ENCODE data around the gene NLE1. TPM values are rescaled to one million over a fixed set of nuclear protein-coding genes. Genes with fewer than 3 reads are reported as not detected.

NLE1 gene
- total RNA-seq, 1 donor from 2014 or later = 12.4 TPM

DNA sequence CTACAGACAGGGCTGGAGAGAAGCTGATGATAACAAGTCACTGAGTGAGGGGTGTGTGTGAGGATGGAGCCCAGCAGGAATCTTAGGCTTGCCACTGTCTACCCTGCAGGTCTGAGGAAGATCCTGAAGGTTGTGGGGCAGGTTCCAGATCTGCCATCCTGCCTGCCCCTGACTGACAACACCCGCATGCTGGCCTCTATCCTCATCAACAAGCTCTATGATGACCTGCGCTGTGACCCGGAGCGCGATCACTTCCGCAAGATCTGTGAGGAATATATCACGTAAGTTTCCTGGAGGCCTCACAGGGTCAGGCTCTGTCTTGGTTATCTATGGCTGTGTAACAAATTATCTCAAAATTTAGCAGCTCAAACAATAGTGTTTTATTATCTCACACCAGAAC lies 21.8 kb upstream of the NLE1 start:
- Histone ChIP-seq H4K20me1 (ENCODE audit: low read depth) (no peaks in the 10 kb centered on the region), H3K36me3 (no peaks in the 10 kb centered on the region), H3F3A (ENCODE audit: low read depth) (no peaks in the 10 kb centered on the region), H3K27ac (no peak overlapping the region), H3K9ac (no peak overlapping the region), H3K27me3 (no peaks in the 10 kb centered on the region), H3K4me3 (no peak overlapping the region), H3K4me1 (no peaks in the 10 kb centered on the region), H2AFZ (replicated peaks) (no peak overlapping the region), H3K4me2 (no peak overlapping the region), H3K9me3 (ENCODE audit: low read depth) (no peaks in the 10 kb centered on the region), H3K79me2 (ENCODE audit: low read depth) (no peaks in the 10 kb centered on the region)
- H3K4me1 Mint-ChIP-seq = no peaks in the 10 kb centered on the region
- no peak overlapping the region for H3K4me3 Mint-ChIP-seq
- H3K27me3 Mint-ChIP-seq (ENCODE audit: insufficient read depth, low read depth) = peaks cover 10% of the 10 kb centered on the region
- TF ChIP-seq CTCF (IDR thresholded peaks at IDR 0.05) = no peak
- no peak for TF ChIP-seq EZH2phosphoT487 (IDR thresholded peaks at IDR 0.05)
- no peak for TF ChIP-seq EZH2 (IDR thresholded peaks at IDR 0.05)
- no peak overlapping the region for H3K27ac Mint-ChIP-seq
- H3K36me3 Mint-ChIP-seq = no peaks in the 10 kb centered on the region
- no peaks in the 10 kb centered on the region for H3K9me3 Mint-ChIP-seq
- no peak for DNase-seq (ENCODE audit: low spot score)

DNA sequence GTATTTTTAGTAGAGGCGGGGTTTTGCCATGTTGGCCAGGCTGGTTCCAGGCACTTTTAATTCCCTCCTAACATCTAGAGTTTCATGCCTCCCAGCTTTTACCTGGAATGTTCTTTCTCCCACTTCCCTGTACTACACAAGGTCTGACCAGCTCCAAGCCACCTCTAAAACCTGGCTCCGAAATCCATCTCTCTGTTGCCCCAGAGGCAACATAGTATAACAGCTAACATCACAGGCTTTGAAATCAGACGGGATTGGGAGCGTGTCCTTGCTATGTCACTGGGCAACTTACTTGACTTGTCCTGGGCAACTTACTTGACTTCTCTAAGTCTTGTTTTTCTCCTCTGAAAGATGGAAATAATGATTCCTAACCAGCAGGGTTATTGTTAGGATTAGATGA lies 20.7 kb upstream of the NLE1 start:
- H2AFZ ChIP-seq (replicated peaks) = no peak overlapping the region
- no peaks in the 10 kb centered on the region for H3K79me2 ChIP-seq (ENCODE audit: low read depth)
- H3K4me1 ChIP-seq = no peaks in the 10 kb centered on the region
- TF ChIP-seq CTCF (IDR thresholded peaks at IDR 0.05) (no peak), EZH2phosphoT487 (IDR thresholded peaks at IDR 0.05) (no peak), EZH2 (IDR thresholded peaks at IDR 0.05) (no peak)
- DNase-seq (ENCODE audit: low spot score) = no peak
- Mint-ChIP-seq H3K9me3 (no peaks in the 10 kb centered on the region), H3K27ac (no peak overlapping the region), H3K27me3 (ENCODE audit: insufficient read depth, low read depth) (peaks cover 10% of the 10 kb centered on the region), H3K4me1 (no peaks in the 10 kb centered on the region), H3K4me3 (no peak overlapping the region), H3K36me3 (no peaks in the 10 kb centered on the region)
- H3K4me3 ChIP-seq = no peak overlapping the region
- H3K36me3 ChIP-seq = no peaks in the 10 kb centered on the region
- H3K27ac ChIP-seq = no peak overlapping the region
- H3K9me3 ChIP-seq (ENCODE audit: low read depth) = no peaks in the 10 kb centered on the region
- H3K9ac ChIP-seq = no peak overlapping the region
- H3F3A ChIP-seq (ENCODE audit: low read depth) = no peaks in the 10 kb centered on the region
- H3K4me2 ChIP-seq = no peak overlapping the region
- no peaks in the 10 kb centered on the region for H3K27me3 ChIP-seq
- no peaks in the 10 kb centered on the region for H4K20me1 ChIP-seq (ENCODE audit: low read depth)

GRCh38 chr17:35161281-35161761 lies 19.2 kb upstream of the NLE1 start:
- no peak for TF ChIP-seq EZH2 (IDR thresholded peaks at IDR 0.05)
- TF ChIP-seq CTCF (IDR thresholded peaks at IDR 0.05) = no peak
- no peak for TF ChIP-seq EZH2phosphoT487 (IDR thresholded peaks at IDR 0.05)

More at GRCh38 chr17:35161281-35161761, 19.2 kb upstream of the NLE1 start:
- no peaks in the 10 kb centered on the region for H3K4me1 Mint-ChIP-seq
- no peak for DNase-seq (ENCODE audit: low spot score)
- H3K36me3 ChIP-seq = no peaks in the 10 kb centered on the region
- H2AFZ ChIP-seq (replicated peaks) = no peak overlapping the region
- H3K27ac Mint-ChIP-seq = no peak overlapping the region
- H3K4me2 ChIP-seq = no peak overlapping the region
- H3K79me2 ChIP-seq (ENCODE audit: low read depth) = no peaks in the 10 kb centered on the region
- H3K4me3 Mint-ChIP-seq = no peak overlapping the region
- H3K9ac ChIP-seq = no peak overlapping the region
- H3K27ac ChIP-seq = no peak overlapping the region
- peaks cover 10% of the 10 kb centered on the region for H3K27me3 Mint-ChIP-seq (ENCODE audit: insufficient read depth, low read depth)
- no peaks in the 10 kb centered on the region for H3K27me3 ChIP-seq
- H3K4me3 ChIP-seq = no peak overlapping the region
- H3K4me1 ChIP-seq = no peaks in the 10 kb centered on the region
- no peaks in the 10 kb centered on the region for H3K9me3 ChIP-seq (ENCODE audit: low read depth)
- no peaks in the 10 kb centered on the region for H3K9me3 Mint-ChIP-seq
- no peaks in the 10 kb centered on the region for H3F3A ChIP-seq (ENCODE audit: low read depth)
- H3K36me3 Mint-ChIP-seq = no peaks in the 10 kb centered on the region
- H4K20me1 ChIP-seq (ENCODE audit: low read depth) = no peaks in the 10 kb centered on the region
